Measurements from ENCODE around the gene MANBA.

Gene MANBA

DNA sequence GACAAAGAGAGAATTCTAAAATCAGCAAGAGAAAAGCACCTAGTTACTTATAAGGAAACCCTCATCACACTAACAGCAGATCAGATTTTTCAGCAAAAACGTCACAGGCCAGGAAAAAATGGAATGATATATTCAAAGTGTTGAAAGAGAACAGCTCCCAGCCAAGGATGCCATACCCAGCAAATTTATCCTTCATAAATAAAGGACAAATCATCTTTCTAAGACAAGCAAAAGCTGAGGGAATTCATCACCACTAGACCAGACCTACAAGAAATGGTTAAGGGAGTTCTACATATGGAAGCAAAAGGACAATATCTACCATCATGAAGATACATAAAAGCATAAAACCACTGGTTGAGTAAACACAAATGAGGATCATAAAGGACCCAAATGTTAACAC is 53.6 kb downstream of the MANBA start:
- TF ChIP-seq TAF1 (IDR thresholded peaks at IDR 0.05; ENCODE audit: borderline replicate concordance, insufficient read depth, low read length), result no peak
- TF ChIP-seq SIN3A (IDR thresholded peaks at IDR 0.05; ENCODE audit: borderline replicate concordance, insufficient read depth, low read length), result no peak
- no peak for TF ChIP-seq FOXP2 (optimal IDR thresholded peaks at IDR 0.05; ENCODE audit: borderline replicate concordance, extremely low read depth, extremely low read length, insufficient read depth)
- TF ChIP-seq POLR2AphosphoS5 (IDR thresholded peaks at IDR 0.05; ENCODE audit: low read depth, low read length), result no peak
- TF ChIP-seq, protein P1, sequence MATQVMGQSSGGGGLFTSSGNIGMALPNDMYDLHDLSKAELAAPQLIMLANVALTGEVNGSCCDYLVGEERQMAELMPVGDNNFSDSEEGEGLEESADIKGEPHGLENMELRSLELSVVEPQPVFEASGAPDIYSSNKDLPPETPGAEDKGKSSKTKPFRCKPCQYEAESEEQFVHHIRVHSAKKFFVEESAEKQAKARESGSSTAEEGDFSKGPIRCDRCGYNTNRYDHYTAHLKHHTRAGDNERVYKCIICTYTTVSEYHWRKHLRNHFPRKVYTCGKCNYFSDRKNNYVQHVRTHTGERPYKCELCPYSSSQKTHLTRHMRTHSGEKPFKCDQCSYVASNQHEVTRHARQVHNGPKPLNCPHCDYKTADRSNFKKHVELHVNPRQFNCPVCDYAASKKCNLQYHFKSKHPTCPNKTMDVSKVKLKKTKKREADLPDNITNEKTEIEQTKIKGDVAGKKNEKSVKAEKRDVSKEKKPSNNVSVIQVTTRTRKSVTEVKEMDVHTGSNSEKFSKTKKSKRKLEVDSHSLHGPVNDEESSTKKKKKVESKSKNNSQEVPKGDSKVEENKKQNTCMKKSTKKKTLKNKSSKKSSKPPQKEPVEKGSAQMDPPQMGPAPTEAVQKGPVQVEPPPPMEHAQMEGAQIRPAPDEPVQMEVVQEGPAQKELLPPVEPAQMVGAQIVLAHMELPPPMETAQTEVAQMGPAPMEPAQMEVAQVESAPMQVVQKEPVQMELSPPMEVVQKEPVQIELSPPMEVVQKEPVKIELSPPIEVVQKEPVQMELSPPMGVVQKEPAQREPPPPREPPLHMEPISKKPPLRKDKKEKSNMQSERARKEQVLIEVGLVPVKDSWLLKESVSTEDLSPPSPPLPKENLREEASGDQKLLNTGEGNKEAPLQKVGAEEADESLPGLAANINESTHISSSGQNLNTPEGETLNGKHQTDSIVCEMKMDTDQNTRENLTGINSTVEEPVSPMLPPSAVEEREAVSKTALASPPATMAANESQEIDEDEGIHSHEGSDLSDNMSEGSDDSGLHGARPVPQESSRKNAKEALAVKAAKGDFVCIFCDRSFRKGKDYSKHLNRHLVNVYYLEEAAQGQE (IDR thresholded peaks at IDR 0.05; ENCODE audit: insufficient read depth in 1 of 2, low read depth in 2 of 2, low read length in 2 of 2), result no peak

DNA sequence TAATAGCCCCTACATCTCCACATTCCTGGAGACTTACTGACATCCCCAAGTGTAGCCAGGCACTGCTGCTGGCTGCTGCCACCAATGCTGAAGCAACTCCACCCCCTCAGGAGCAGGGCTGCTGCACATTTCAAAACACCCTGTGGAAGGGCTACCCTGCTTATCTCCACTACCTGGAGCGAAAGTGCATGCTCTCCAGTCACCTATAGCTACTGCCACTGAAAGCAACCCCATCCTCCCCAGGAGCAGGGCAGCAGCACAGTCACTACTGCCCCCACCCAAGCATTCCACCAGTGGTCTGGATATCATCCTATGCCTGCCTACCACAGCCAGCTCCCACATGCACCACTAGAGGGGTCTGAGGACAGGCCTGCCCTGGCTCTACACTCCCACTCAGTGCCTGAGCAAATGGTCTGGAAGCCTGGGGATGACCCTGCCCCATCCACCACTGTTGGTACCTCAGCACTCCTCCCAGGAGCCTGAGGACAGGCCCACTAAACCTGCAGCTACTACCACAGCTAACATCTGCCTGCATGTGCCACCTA is 55.3 kb downstream of the MANBA start:
- TF ChIP-seq TAF1 (IDR thresholded peaks at IDR 0.05; ENCODE audit: borderline replicate concordance, insufficient read depth, low read length) (no peak), POLR2AphosphoS5 (IDR thresholded peaks at IDR 0.05; ENCODE audit: low read depth, low read length) (no peak), FOXP2 (optimal IDR thresholded peaks at IDR 0.05; ENCODE audit: borderline replicate concordance, extremely low read depth, extremely low read length, insufficient read depth) (no peak)
- TF ChIP-seq, protein P1 (IDR thresholded peaks at IDR 0.05; ENCODE audit: insufficient read depth in 1 of 2, low read depth in 2 of 2, low read length in 2 of 2), result no peak

DNA sequence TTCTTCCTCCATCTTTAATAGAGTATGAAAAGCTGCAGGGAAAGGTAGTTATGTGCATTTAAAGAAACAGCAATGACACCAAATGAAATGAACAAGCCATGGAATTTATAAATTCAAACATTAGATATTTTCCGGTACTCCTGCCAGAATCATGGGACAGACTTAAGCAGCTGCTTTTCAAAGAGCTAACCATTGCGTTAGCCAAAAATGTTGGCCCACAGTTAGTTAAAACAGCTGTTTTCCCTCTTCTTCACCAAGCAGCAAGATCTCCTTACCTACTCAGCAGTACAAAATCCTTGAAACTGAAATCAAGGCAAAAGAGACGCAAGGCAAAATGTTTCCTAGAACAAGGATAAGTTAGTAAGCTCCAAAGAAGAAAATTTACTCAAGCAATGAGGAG is 64.0 kb downstream of the MANBA start:
- no peak for TF ChIP-seq POLR2AphosphoS5 (IDR thresholded peaks at IDR 0.05; ENCODE audit: low read depth, low read length)
- no peak for TF ChIP-seq TAF1 (IDR thresholded peaks at IDR 0.05; ENCODE audit: borderline replicate concordance, insufficient read depth, low read length)
- TF ChIP-seq, protein P1 (IDR thresholded peaks at IDR 0.05; ENCODE audit: insufficient read depth in 1 of 2, low read depth in 2 of 2, low read length in 2 of 2), result no peak
- TF ChIP-seq SIN3A (IDR thresholded peaks at IDR 0.05; ENCODE audit: borderline replicate concordance, insufficient read depth, low read length), result no peak
- TF ChIP-seq FOXP2 (optimal IDR thresholded peaks at IDR 0.05; ENCODE audit: borderline replicate concordance, extremely low read depth, extremely low read length, insufficient read depth), result no peak

DNA sequence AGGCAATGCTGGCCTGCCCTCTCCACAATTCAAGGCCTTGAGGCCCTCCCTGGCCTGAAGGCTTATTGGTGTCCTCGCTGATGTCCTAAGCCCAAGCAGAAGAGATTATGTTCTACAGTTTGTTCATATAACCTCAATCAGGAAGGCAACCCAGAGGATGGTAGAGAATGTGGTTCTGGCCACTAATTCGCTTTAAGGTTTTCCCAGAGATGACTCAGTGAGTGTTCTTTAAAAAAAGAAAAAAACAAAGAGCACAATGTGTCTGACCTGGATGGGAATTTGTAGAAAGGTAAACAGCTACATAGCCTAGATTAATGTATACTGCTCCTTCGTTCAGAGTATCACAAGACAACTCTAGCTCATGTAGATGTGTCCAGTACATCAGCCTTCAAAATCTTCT is 66.0 kb downstream of the MANBA start:
- TF ChIP-seq POLR2AphosphoS5 (IDR thresholded peaks at IDR 0.05; ENCODE audit: low read depth, low read length) (no peak), TAF1 (IDR thresholded peaks at IDR 0.05; ENCODE audit: borderline replicate concordance, insufficient read depth, low read length) (no peak), SIN3A (IDR thresholded peaks at IDR 0.05; ENCODE audit: borderline replicate concordance, insufficient read depth, low read length) (no peak), FOXP2 (optimal IDR thresholded peaks at IDR 0.05; ENCODE audit: borderline replicate concordance, extremely low read depth, extremely low read length, insufficient read depth) (no peak)
- TF ChIP-seq, protein P1 (IDR thresholded peaks at IDR 0.05; ENCODE audit: insufficient read depth in 1 of 2, low read depth in 2 of 2, low read length in 2 of 2), result no peak

DNA sequence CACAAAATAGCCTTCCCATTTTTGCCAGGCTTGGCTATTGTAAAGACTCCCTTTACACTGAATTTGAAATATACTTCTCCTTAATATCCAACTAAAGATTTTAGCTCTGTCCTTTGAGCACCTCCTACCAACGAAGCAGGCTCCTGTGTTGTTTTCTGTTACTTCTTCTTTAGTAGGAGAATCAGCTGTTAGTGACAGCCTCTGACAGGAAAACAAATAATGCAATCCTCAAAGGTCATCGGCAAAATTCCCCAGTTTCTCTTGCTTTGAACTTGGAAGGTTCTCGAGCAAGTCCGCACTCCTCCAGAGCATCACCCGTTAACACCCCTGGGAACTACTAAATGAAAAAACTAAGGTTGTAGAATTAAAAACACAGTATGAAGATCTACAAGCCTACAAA is 66.9 kb downstream of the MANBA start:
- TF ChIP-seq, protein P1 (IDR thresholded peaks at IDR 0.05; ENCODE audit: insufficient read depth in 1 of 2, low read depth in 2 of 2, low read length in 2 of 2), result no peak

Measured in PFSK-1 (cell line).